ENCODE data around the gene IL20RA. TPM values are rescaled to one million over a fixed set of nuclear protein-coding genes. Genes with fewer than 3 reads are reported as not detected.

IL20RA gene
- total RNA-seq, 1 donor from 2014 or later = 0.26 TPM

- DNase-seq (ENCODE audit: low read depth in 2 of 2) = no peak
Measured at GRCh38 chr6:137008204-137008603, 36.6 kb downstream of the IL20RA start.

- no peak for DNase-seq (ENCODE audit: low read depth in 2 of 2)
Measured at GRCh38 chr6:137006056-137006455, 38.7 kb downstream of the IL20RA start.

GRCh38 chr6:137005073-137005472 lies 39.7 kb downstream of the IL20RA start:
- DNase-seq (ENCODE audit: low read depth in 2 of 2) = no peak

GRCh38 chr6:137002505-137002904 lies 42.3 kb downstream of the IL20RA start:
- DNase-seq (ENCODE audit: low read depth in 2 of 2) = no peak

- no peak for DNase-seq (ENCODE audit: low read depth in 2 of 2)
Measured at GRCh38 chr6:137001977-137002302, 42.8 kb downstream of the IL20RA start.

GRCh38 chr6:137001299-137001976 lies 43.3 kb downstream of the IL20RA start:
- peak; percentile 79 to 82 for DNase-seq (ENCODE audit: low read depth in 2 of 2)

- no peak for DNase-seq (ENCODE audit: low read depth in 2 of 2)
Measured at GRCh38 chr6:137000825-137001224, 43.9 kb downstream of the IL20RA start.

GRCh38 chr6:136995521-136995920 lies 49.2 kb downstream of the IL20RA start:
- DNase-seq (ENCODE audit: low read depth in 2 of 2) = no peak

GRCh38 chr6:136994782-136995181 lies 50.0 kb downstream of the IL20RA start:
- DNase-seq (ENCODE audit: low read depth in 2 of 2) = no peak

GRCh38 chr6:136992113-136992512 lies 52.7 kb downstream of the IL20RA start:
- no peak for DNase-seq (ENCODE audit: low read depth in 2 of 2)

- no peak for DNase-seq (ENCODE audit: low read depth in 2 of 2)
Measured at GRCh38 chr6:136991646-136992045, 53.1 kb downstream of the IL20RA start.

GRCh38 chr6:136990754-136991153 lies 54.0 kb downstream of the IL20RA start:
- DNase-seq (ENCODE audit: low read depth in 2 of 2) = no peak

GRCh38 chr6:136990242-136990578 lies 54.6 kb downstream of the IL20RA start:
- DNase-seq (ENCODE audit: low read depth in 2 of 2) = no peak

- no peak for DNase-seq (ENCODE audit: low read depth in 2 of 2)
Measured at GRCh38 chr6:136989571-136990241, 55.1 kb downstream of the IL20RA start.

GRCh38 chr6:136987526-136987925 lies 57.2 kb downstream of the IL20RA start:
- DNase-seq (ENCODE audit: low read depth in 2 of 2) = no peak

GRCh38 chr6:136985502-136985901 lies 59.3 kb downstream of the IL20RA start:
- no peak for DNase-seq (ENCODE audit: low read depth in 2 of 2)

- no peak for DNase-seq (ENCODE audit: low read depth in 2 of 2)
Measured at GRCh38 chr6:136984578-136984977, 60.2 kb downstream of the IL20RA start.

GRCh38 chr6:136983687-136984086 lies 61.1 kb downstream of the IL20RA start:
- no peak for DNase-seq (ENCODE audit: low read depth in 2 of 2)

- no peak for DNase-seq (ENCODE audit: low read depth in 2 of 2)
Measured at GRCh38 chr6:136982928-136983327, 61.8 kb downstream of the IL20RA start.

GRCh38 chr6:136980070-136980469 lies 64.7 kb downstream of the IL20RA start:
- no peak for DNase-seq (ENCODE audit: low read depth in 2 of 2)

- no peak for DNase-seq (ENCODE audit: low read depth in 2 of 2)
Measured at GRCh38 chr6:136979206-136979605, 65.6 kb downstream of the IL20RA start.

GRCh38 chr6:136977075-136977474 lies 67.7 kb downstream of the IL20RA start:
- DNase-seq (ENCODE audit: low read depth in 2 of 2) = no peak

GRCh38 chr6:136975089-136975715 lies 69.6 kb downstream of the IL20RA start:
- DNase-seq (ENCODE audit: low read depth in 2 of 2) = no peak

All from dermis microvascular lymphatic vessel endothelial cell (primary cell).